ENCODE measurements around the gene BPIFA3.
"Not testable (repeated sequence)": the region's sequence is repeated elsewhere in the genome, so short reads cannot be mapped to it uniquely, and the experiment has no call there.

Gene BPIFA3

DNA sequence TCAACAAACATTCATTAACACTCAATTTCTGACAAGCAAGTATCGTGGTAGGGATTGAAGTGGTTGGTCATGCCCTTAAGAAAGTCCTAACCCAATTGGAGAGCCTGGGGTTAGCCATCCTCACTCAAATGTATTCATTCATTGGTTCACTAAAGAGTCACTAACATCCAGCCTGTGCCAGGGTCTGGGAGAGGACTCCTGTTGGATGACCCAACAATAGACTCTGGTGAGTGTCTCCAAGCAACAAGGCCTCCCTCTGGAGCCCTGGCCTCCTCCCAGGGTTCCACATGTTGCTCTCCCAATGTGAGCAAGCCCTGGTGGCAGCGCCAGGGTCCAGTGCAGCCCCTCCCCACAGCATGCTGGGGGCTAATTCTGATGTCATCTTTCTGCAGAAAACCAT is at the start of gene BPIFA3:
TSS of gene BPIFA3 (plus strand) at position 301 of the 400 bp plus-strand sequence. CDS start 185 bp downstream, outside the sequence.
- DNase-seq: no peak

DNA sequence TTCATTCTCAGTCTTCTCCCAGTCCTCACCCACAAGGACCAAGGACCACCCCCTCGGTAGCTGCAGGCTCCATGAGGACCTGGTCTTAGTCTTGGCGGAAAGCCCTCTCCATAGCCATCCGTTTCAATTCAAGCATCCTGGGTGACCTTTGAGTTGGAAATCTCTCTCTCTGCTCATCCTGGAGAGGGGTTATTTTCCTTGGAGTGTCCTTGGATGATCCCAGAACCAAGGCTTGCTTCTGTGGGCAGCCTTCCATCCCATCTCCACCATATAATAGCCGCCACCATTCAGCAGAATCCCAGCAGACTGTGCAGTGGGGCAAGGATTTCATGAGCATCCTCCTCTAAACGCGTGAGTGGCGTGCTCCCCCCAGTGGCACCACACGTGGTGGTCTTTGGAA is 49.3 kb upstream of the BPIFA3 start, which contains the start of gene BPIFA2:
TSS of gene BPIFA2 (plus strand) at position 301 of the 400 bp plus-strand sequence. CDS start 987 bp downstream, outside the sequence.
- DNase-seq: no peak

GRCh38 chr20:33169176-33169794 is 47.9 kb upstream of the BPIFA3 start:
- no peak for DNase-seq

DNA sequence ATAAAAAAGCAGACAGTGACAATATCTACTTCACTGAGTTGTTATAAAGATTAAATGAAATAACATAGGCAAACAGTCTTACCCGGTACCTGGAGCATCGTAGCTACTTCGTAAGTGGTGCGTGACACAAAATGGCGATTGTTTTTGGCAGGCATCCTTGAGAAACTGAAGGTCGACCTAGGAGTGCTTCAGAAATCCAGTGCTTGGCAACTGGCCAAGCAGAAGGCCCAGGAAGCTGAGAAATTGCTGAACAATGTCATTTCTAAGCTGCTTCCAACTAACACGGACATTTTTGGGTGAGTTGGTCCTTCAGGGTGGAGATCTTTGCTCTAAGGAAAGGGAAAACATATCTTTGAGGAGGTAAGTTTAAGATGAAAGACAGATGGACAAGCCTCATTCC is 44.4 kb upstream of the BPIFA3 start:
- DNase-seq: peak; percentile 7 to 45

- DNase-seq: no peak
Measured at GRCh38 chr20:33175123-33175522, 42.0 kb upstream of the BPIFA3 start.

- no peak for DNase-seq
Measured at GRCh38 chr20:33176101-33176500, 41.1 kb upstream of the BPIFA3 start.

DNA sequence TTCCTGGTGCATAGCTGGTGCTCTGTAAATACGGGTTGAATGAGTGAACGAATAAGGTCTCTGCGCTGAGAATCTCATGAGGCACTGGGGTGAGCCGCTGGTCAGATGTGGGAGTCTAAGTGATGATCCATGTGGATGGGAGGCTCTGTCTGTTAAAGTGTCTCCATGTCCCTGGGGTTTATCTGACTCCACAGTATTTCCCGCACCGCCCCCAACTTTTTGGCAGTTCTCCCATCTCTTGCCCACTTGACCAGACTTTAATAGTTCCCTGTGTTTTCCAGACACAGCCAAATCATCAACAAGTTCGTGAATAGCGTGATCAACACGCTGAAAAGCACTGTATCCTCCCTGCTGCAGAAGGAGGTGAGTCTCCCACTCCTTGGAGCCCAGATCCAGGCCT is 39.3 kb upstream of the BPIFA3 start:
- no peak for DNase-seq

DNA sequence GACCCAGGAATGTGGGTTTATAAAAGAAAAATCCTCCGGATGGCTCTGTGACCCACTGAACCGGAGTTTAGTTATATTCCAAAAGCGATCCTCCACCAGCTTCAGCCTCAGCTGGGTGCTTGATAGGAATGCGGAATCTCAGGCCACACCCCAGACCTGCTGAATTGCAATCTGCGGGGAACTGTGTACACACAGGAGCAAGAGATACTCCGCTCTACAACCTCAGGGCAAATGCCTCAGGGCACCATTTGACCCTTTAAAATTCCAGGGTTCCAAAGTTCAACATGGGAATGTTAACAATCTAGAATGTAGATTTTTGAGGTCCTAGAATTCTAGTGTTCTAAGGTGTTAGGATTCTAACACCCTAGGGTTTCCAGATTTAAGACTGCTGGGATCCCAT is 38.4 kb upstream of the BPIFA3 start:
- DNase-seq: no peak

- no peak for DNase-seq
Measured at GRCh38 chr20:33180169-33180568, 37.0 kb upstream of the BPIFA3 start.

- DNase-seq: no peak
Measured at GRCh38 chr20:33181482-33182093, 35.6 kb upstream of the BPIFA3 start.

DNA sequence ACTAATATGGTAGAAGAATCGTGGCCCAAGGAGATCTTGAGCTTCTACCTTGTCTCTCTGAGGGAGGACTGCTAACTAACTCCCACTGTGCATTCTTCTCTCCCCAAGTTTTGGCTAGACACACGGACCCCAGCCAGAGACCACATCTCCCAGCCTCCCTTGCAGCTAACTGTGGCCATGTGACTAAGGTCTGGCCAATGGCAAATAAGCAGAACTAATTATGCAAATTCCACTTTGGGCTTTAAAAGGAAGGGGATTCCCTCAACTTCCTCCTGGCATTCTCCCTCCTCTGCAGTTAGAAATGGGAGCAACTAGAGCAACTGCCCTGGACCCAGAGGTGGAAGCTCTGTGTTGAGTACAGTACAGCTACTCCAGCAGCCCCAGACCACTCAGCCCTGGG is 33.8 kb upstream of the BPIFA3 start:
- DNase-seq: no peak

GRCh38 chr20:33185031-33185590 is 32.0 kb upstream of the BPIFA3 start:
- DNase-seq: not testable (repeated sequence)

DNA sequence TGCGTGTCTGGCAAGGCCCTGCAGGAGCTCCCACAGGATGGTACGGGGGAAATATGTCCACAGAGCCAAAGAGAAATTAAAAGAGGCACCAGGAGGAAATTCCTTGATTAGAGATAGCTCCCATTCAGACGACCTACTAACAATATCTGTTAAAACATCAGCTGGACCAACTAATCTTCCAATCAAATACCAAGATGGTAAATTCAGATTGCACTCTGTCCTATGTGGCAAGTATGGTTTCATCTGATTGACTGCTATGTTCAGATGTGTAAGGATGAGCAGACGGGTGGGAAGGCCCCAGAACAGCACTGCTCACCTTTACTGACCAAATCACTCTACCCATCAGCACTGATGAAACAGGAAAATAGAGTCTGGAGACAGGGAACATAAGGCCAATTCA is 29.7 kb upstream of the BPIFA3 start:
- DNase-seq: no peak

DNA sequence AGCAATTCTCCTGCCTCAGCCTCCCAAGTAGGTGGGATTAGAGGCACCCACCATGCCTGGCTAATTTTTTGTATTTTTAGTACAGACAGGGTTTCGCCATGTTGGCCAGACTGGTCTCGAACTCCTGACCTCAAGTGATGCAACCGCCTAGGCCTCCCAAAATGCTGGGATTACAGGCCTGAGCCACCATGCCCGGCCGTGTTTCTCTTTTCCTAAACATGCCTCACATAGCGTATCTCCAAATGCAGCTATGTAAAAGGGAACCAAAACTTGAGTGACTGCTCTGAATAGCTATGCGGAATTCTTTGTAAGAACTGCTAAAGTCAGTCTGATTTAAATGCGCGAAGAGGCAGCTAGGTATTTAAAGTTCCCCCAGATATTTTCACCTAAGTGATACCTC is 28.7 kb upstream of the BPIFA3 start:
- no peak for DNase-seq

DNA sequence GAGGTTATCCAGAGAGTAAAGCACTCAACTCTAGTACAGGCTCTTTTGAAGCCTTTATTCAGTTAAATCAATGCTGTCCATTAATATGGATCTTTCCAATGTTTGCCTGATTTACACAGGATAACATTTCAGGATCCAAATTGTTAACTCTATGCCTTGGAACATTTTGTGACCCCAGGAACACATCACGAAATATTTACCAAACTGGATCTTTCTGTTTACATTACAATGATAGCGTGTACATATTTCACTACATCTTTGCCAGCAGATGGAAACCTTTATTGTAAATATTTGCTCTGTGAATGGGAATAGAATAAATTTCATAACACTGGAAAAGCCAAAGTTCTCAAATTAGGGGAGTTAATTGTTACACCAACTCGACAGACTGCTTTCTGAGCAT is 25.7 kb upstream of the BPIFA3 start:
- no peak for DNase-seq

DNA sequence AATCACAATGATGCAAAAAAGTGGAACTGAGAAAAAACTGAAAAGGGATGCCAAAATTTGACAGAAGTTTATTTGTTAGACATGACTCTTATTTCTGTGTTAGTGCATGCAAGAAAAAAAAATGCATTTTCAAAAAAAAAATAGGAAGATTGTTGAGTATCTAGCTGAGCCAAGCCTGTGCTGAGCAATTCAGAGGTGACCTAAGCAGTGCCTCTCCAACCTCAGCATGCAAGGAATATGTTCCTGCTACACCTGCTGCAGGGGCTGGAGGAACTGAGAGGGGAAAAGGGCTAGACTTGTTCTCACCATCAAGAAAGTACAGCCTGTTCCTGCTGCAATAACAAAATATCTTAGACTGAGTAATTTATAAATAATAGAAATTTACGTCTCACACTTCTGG is 25.2 kb upstream of the BPIFA3 start:
- no peak for DNase-seq

GRCh38 chr20:33192912-33193501 is 24.1 kb upstream of the BPIFA3 start:
- no peak for DNase-seq

DNA sequence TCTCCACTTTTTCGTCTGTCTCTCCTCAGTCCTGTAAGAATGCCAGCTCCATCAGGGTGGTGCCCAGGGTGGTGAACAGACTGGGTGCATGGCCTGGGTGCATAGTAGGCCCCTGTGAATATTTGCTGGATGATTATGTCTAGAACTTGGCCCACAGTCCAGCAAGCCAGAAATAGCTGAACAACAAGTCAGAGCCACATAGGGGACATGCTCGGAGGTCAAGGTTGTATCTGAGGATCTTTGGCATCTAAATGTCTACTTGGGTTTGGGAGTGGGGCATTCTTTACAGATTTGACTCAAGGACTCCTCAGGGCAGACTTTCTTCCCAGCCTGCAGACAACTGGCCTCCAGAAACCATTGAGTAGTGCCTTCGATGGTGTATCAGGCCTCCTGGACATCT is 18.1 kb upstream of the BPIFA3 start:
- DNase-seq: no peak

DNA sequence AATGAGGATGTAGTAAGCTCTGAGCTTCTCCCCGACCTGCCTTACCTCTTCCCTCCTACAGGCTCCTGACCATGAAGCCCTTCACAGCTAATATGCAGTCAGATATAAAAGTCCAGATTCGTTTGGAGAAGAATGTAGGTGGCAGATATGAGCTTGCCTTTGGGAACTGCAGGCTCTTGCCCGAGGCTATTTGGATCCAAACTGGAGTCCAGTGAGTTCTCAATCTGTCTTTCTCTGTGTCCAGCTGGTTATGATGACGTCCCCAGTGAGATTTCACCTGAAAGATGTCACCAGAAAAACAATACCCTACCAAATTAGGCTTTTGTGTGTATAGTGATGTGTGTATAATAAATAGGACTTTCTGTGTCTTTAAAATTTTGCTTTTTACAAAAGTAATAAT is 14.7 kb upstream of the BPIFA3 start:
- DNase-seq: no peak

DNA sequence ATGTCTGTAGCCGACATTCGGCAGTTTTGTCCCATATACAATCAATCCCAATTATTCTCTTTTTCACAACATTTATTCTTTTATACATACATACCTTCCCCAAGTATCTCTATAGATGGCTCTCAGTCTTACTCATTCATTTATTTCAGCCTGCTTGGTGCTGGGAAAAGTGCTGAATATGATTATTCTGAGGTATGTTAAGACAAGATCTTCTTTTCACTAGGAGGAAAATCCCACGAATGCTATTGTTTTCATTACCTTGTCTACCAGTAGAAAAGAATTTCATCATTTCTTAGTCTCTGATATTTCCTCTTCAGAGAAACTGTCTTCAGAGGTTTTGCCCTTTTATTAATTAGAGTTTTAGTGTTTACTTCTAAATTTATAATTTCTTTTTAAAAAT is 13.7 kb upstream of the BPIFA3 start:
- DNase-seq: no peak

GRCh38 chr20:33209789-33210188 is 7.4 kb upstream of the BPIFA3 start:
- DNase-seq: no peak

- DNase-seq: no peak
Measured at GRCh38 chr20:33210371-33210770, 6.8 kb upstream of the BPIFA3 start.

GRCh38 chr20:33211817-33212424 is 5.2 kb upstream of the BPIFA3 start:
- peak; percentile 33 to 74 for DNase-seq

DNA sequence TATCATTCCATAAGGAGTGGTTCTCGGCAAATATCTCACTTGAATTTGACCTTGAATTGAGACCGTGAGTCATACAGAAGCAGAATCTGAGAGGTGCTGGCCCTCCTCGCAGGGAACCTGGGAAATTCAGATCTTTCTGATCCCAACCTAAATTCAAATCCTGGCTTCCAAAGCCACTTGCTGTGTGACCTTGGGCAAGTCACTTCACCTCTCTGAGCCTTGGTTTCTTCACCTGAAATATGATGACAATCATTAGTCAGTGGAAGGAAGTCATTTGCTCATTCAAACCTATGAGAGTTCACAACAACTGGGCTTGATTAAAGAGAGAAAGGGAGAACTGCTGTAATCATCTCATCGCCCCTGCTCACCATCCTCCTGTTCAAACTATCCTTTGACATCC is 7.2 kb downstream of the BPIFA3 start:
- no peak for DNase-seq
